Caco-2 (cell line): Measurements from ENCODE around the gene GPR4. TPM values are rescaled to one million over a fixed set of nuclear protein-coding genes. Genes with fewer than 3 reads are reported as not detected.

Experiments used
- BruUV-seq: library from RNA; stranded (reverse); fragments of 400-500 nt; replicated peaks from 2 replicates; lab custom pipeline; 2021; lab: Mats Ljungman, UMichigan
- CTCF ChIA-PET: fragments of 300-600 bp; sonication (Branson Sonifier 250); formaldehyde crosslinking; loops from one replicate; lab custom pipeline; 2022; ENCODE audit warnings: antibody characterized with exemption; lab: Charles Lee
- POLR2A ChIA-PET: fragments of 300-600 bp; sonication (Branson Sonifier 250); formaldehyde crosslinking; loops from one replicate; lab custom pipeline; 2022; ENCODE audit warnings: antibody characterized with exemption; lab: Charles Lee
- DNase-seq, 2 experiments: peaks; one replicate each; pipeline versions ENCODE4 v3.0.0 to v3.0.0-alpha.2; 2020 to 2022
- H3K27me3 ChIP-seq: replicated peaks from 2 replicates; pipeline ENCODE4 v1.6.0; 2011; ENCODE audit warnings: low read length; ENCODE audit not compliant: control insufficient read depth, insufficient read depth
- H3K36me3 ChIP-seq: 2 replicates; pipeline ENCODE4 v1.5.1; 2011; ENCODE audit warnings: low read length; ENCODE audit not compliant: control insufficient read depth, insufficient read depth
- H3K4me1 ChIP-seq: fragments of 250-450 bp; sonication (Bioruptor Pico); 2 replicates; pipeline ENCODE4 v1.5.1; 2020; ENCODE audit warnings: mild to moderate bottlenecking
- H3K4me3 ChIP-seq: 2 replicates; pipeline ENCODE4 v1.5.1; 2011; ENCODE audit warnings: low read depth, mild to moderate bottlenecking, control low read depth, low read length
- H3K9me3 ChIP-seq: fragments of 250-450 bp; sonication (Bioruptor Pico); 2 replicates; pipeline ENCODE4 v1.5.1; 2020; ENCODE audit warnings: mild to moderate bottlenecking, moderate library complexity
- H3K27ac Mint-ChIP-seq: one replicate; pipeline ENCODE4 v1.8.0; 2022; ENCODE audit warnings: mixed read lengths; ENCODE audit not compliant: unreplicated experiment
- H3K27me3 Mint-ChIP-seq: one replicate; pipeline ENCODE4 v1.8.0; 2022; ENCODE audit warnings: mixed read lengths; ENCODE audit not compliant: insufficient read depth, unreplicated experiment
- H3K36me3 Mint-ChIP-seq: one replicate; pipeline ENCODE4 v1.8.0; 2022; ENCODE audit warnings: mild to moderate bottlenecking, mixed read lengths; ENCODE audit not compliant: insufficient read depth, unreplicated experiment
- H3K4me1 Mint-ChIP-seq: one replicate; pipeline ENCODE4 v1.8.0; 2022; ENCODE audit warnings: low read depth, mixed read lengths; ENCODE audit not compliant: unreplicated experiment
- H3K4me3 Mint-ChIP-seq: one replicate; pipeline ENCODE4 v1.8.0; 2022; ENCODE audit warnings: mild to moderate bottlenecking, moderate library complexity, mixed read lengths; ENCODE audit not compliant: unreplicated experiment
- H3K9me3 Mint-ChIP-seq: one replicate; pipeline ENCODE4 v1.8.0; 2022; ENCODE audit warnings: mixed read lengths; ENCODE audit not compliant: unreplicated experiment
- CTCF ChIP-seq, 2 experiments: fragments of 200-600 bp in 1 of 2; IDR thresholded peaks; 1 replicate in 1 of 2; 2 replicates in 1 of 2; pipeline versions ENCODE4 v1.5.1 to v1.8.0; 2011 to 2022; ENCODE audit warnings: antibody characterized with exemption in 1 of 2, control low read depth in 1 of 2, inconsistent platforms in 1 of 2, low read depth in 1 of 2, low read length in 1 of 2, mild to moderate bottlenecking in 1 of 2, moderate library complexity in 1 of 2; ENCODE audit not compliant: insufficient read depth in 1 of 2, severe bottlenecking in 1 of 2, unreplicated experiment in 1 of 2
- intact Hi-C: fragments of 100-400 bp; cut with micrococcal nuclease; formaldehyde crosslinking; loops from one replicate; pipeline ENCODE4 v1.10.0; 2022; ENCODE audit not compliant: unreplicated experiment
- total RNA-seq: library from RNA; stranded (reverse); gene quantifications from 2 replicates; pipeline ENCODE4 v1.2.3, GENCODE V29; 2022

GPR4 gene
- total RNA-seq, 1 experiment from 2014 or later: not detected

GRCh38 chr19:45641274-45642105 lies 39.5 kb upstream of the GPR4 start:
- peaks cover 25% of the 10 kb centered on the region for H3K4me1 Mint-ChIP-seq
- peak overlapping the region; percentile 84 for H3K27ac Mint-ChIP-seq
- H3K4me1 ChIP-seq: peaks cover 25% of the 10 kb centered on the region
- peak overlapping the region; percentile 75 for H3K4me3 Mint-ChIP-seq
- H3K27me3 Mint-ChIP-seq: no peaks in the 10 kb centered on the region
- TF ChIP-seq CTCF (IDR thresholded peaks at IDR 0.05; ENCODE audit: insufficient read depth in 1 of 2, low read depth in 1 of 2, low read length in 1 of 2, severe bottlenecking in 1 of 2, unreplicated experiment in 1 of 2): no peak
- BruUV-seq: no TSS peak
- POLR2A ChIA-PET: interaction anchor here (0.6 to 1.5 kb wide), 11 partner anchors 9 to 174 kb away, joined by 3 to 9 read pairs (median 6); partner anchors contain the start of genes FOSB and OPA3
- DNase-seq: peak; percentile 93 to 97
- intact Hi-C loops: loop anchor here (1.0 to 10.0 kb wide), 3 partner anchors 34 to 147 kb away; partner anchors contain the start of genes PPM1N and RTN2
- no peaks in the 10 kb centered on the region for H3K36me3 ChIP-seq
- CTCF ChIA-PET: interaction anchor here (0.5 to 3.9 kb wide), 45 partner anchors 8 to 223 kb away, joined by 3 to 77 read pairs (median 7); partner anchors contain the start of genes FBXO46, FOXA3, GIPR and OPA3
- H3K27me3 ChIP-seq: no peaks in the 10 kb centered on the region
- H3K36me3 Mint-ChIP-seq: peaks cover 26% of the 10 kb centered on the region
- peak overlapping the region; percentile 39 for H3K4me3 ChIP-seq
- H3K9me3 Mint-ChIP-seq: no peaks in the 10 kb centered on the region
- no peaks in the 10 kb centered on the region for H3K9me3 ChIP-seq

GRCh38 chr19:45640849-45641273 lies 38.8 kb upstream of the GPR4 start:
- H3K27ac Mint-ChIP-seq: peak overlapping the region; percentile 84
- POLR2A ChIA-PET: interaction anchor here (0.6 to 1.5 kb wide), 7 partner anchors 10 to 173 kb away, joined by 3 to 9 read pairs (median 5); partner anchors contain the start of genes FOSB and OPA3
- CTCF ChIA-PET: interaction anchor here (0.5 to 3.9 kb wide), 31 partner anchors 10 to 223 kb away, joined by 3 to 77 read pairs (median 9); partner anchors contain the start of genes FOXA3, GIPR, OPA3 and QPCTL
- Histone ChIP-seq H3K9me3 (no peaks in the 10 kb centered on the region), H3K36me3 (no peaks in the 10 kb centered on the region), H3K4me1 (peaks cover 25% of the 10 kb centered on the region), H3K4me3 (no peak overlapping the region; the same call in 1 of the 2 replicates), H3K27me3 (no peaks in the 10 kb centered on the region)
- no peaks in the 10 kb centered on the region for H3K27me3 Mint-ChIP-seq
- H3K4me3 Mint-ChIP-seq: peak overlapping the region; percentile 75
- no peak for DNase-seq
- H3K4me1 Mint-ChIP-seq: peaks cover 25% of the 10 kb centered on the region
- TF ChIP-seq CTCF (IDR thresholded peaks at IDR 0.05; ENCODE audit: insufficient read depth in 1 of 2, low read depth in 1 of 2, low read length in 1 of 2, severe bottlenecking in 1 of 2, unreplicated experiment in 1 of 2): no peak
- BruUV-seq: no TSS peak
- intact Hi-C loops: loop anchor here (10.0 kb wide), 1 partner anchor 146 kb away; the partner anchor contains the start of genes PPM1N and RTN2
- peaks cover 26% of the 10 kb centered on the region for H3K36me3 Mint-ChIP-seq
- H3K9me3 Mint-ChIP-seq: no peaks in the 10 kb centered on the region
